HEK293T (cell line): ENCODE results near the gene NID1.

ENCODE experiments used
- CTCF ChIA-PET: fragments of 350-600 bp; formaldehyde crosslinking; extraction: SDS; loops from one replicate; lab custom pipeline; 2021; ENCODE audit warnings: antibody characterized with exemption, inconsistent platforms; lab: Yijun Ruan, JAX
- POLR2A ChIA-PET: fragments of 350-600 bp; formaldehyde crosslinking; extraction: SDS; loops from one replicate; lab custom pipeline; 2020; ENCODE audit warnings: antibody characterized with exemption, inconsistent platforms; lab: Yijun Ruan, JAX
- DNase-seq: peaks from one replicate; pipeline ENCODE4 v3.0.0; 2012; ENCODE audit warnings: mixed read lengths; ENCODE audit errors: extremely low spot score
- ARNT ChIP-seq: fragments of 450-650 bp; IDR thresholded peaks from 2 replicates; pipeline ENCODE4 v1.6.1; 2017; ENCODE audit warnings: mild to moderate bottlenecking
- BHLHE40 ChIP-seq: fragments of 450-650 bp; IDR thresholded peaks from 2 replicates; pipeline ENCODE4 v1.6.1; 2016; ENCODE audit warnings: mild to moderate bottlenecking, moderate library complexity, borderline replicate concordance
- CTBP1 ChIP-seq: fragments of 450-650 bp; IDR thresholded peaks from 2 replicates; pipeline ENCODE4 v1.6.1; 2016; ENCODE audit warnings: borderline replicate concordance
- ELF4 ChIP-seq: fragments of 450-650 bp; IDR thresholded peaks from 2 replicates; pipeline ENCODE4 v1.6.1; 2017; ENCODE audit warnings: antibody characterized with exemption
- FOXA1 ChIP-seq: fragments of 450-650 bp; IDR thresholded peaks from 2 replicates; pipeline ENCODE4 v1.6.1; 2016; ENCODE audit warnings: mild to moderate bottlenecking
- FOXK2 ChIP-seq: fragments of 450-650 bp; IDR thresholded peaks from 2 replicates; pipeline ENCODE4 v1.6.1; 2016; ENCODE audit warnings: mild to moderate bottlenecking
- FOXM1 ChIP-seq: fragments of 450-650 bp; IDR thresholded peaks from 2 replicates; pipeline ENCODE4 v1.6.1; 2017; ENCODE audit warnings: mild to moderate bottlenecking, borderline replicate concordance
- HDGF ChIP-seq: fragments of 450-650 bp; IDR thresholded peaks from 2 replicates; pipeline ENCODE4 v1.6.1; 2017; ENCODE audit warnings: antibody characterized with exemption, borderline replicate concordance
- L3MBTL2 ChIP-seq: fragments of 450-650 bp; conservative IDR thresholded peaks from 2 replicates; pipeline ENCODE4 v1.6.1; 2016; ENCODE audit warnings: mild to moderate bottlenecking
- LEF1 ChIP-seq: fragments of 450-650 bp; IDR thresholded peaks from 2 replicates; pipeline ENCODE4 v1.6.1; 2017; ENCODE audit warnings: mild to moderate bottlenecking, borderline replicate concordance
- NFRKB ChIP-seq: fragments of 450-650 bp; IDR thresholded peaks from 2 replicates; pipeline ENCODE4 v1.6.1; 2016; ENCODE audit warnings: mild to moderate bottlenecking, moderate library complexity
- SP1 ChIP-seq: fragments of 450-650 bp; IDR thresholded peaks from 2 replicates; pipeline ENCODE4 v1.6.1; 2017
- SUZ12 ChIP-seq: fragments of 450-650 bp; IDR thresholded peaks from 2 replicates; pipeline ENCODE4 v1.6.1; 2016; ENCODE audit warnings: mild to moderate bottlenecking
- TARDBP ChIP-seq: fragments of 450-650 bp; IDR thresholded peaks from 2 replicates; pipeline ENCODE4 v1.6.1; 2016
- ZNF384 ChIP-seq: fragments of 450-650 bp; IDR thresholded peaks from 2 replicates; pipeline ENCODE4 v1.6.1; 2016
- TF ChIP-seq, protein P1 (sequence below): fragments of 450-650 bp; IDR thresholded peaks from 2 replicates; pipeline ENCODE4 v1.6.1; 2016

NID1 gene

DNA sequence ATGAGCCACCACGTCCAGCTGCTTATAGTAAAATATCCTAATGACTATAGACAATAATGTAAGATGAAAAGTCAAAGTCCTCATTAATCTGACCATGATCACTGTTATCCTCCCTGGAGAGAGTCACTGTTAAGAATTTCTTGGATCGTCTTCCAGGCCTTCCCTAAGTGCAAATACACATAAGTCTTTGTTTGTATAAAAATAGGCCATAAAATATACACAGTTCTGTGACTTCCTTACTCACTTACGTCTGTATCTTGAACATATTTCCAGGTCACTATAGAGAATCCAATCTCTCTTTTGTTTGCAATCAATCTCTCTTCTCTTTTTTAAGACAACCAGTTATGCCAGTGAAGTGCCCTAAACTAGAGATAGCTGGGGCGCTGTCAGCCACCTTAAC lies 109.1 kb downstream of the NID1 start:
- ChIA-PET POLR2A (no interaction called here), CTCF (interaction anchor here (1.1 kb wide), 1 partner anchor 16 kb away, joined by 3 read pairs; no protein-coding TSS in a partner anchor)
- DNase-seq, result no peak
- TF ChIP-seq FOXA1, result no peak
- TF ChIP-seq ZNF384, result no peak
- TF ChIP-seq HDGF, result no peak
- TF ChIP-seq FOXM1, result no peak
- TF ChIP-seq SUZ12, result no peak

DNA sequence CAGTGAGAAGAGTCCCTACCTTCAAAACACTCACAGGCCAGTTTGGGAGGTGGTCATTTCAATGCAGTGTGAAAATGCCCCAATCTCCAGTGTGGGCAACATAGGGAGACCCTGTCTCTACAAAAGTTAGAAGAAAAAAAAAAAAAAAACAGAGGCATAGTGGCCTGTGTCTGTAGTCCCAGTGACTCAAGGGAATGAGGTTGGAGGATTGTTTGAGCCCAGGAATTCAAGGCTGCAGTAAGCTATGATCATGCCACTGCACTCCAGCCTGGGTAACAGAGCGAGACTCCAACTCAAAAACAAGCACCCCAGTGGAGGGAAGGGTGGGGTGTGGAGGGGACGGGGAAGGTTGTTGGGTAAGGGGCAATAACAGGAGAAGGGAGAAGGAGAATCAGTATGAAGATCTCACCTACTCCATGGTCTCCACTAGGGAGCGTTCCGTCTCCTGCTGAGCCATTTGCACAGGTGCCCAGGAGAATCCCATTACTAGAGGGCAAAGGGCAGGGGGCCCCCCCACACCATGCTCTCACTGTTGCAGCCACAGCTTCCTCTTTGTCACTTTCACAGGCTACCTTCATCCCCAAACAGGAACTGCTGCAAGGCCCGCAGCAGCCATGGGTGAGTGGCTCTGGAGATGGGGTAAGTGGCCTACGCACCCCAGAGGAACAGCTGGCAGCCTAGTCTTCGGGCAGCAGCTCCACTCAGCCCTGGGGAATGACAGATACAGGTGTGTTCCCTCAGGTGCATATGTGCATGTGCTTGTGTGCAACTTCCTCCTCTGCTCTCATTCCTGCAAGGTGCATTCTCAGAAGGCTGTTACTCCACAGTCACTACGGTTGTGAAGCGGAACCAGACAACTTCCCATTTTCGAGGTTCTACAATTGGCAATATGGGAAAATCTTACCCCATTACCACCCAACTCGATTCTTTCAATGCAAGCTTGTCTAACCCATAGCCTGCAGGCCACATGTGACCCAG lies 110.3 kb downstream of the NID1 start:
- POLR2A ChIA-PET, result interaction anchor here (1.2 kb wide), 1 partner anchor 17 kb away, joined by 3 read pairs; no protein-coding TSS in a partner anchor
- DNase-seq, result no peak

DNA sequence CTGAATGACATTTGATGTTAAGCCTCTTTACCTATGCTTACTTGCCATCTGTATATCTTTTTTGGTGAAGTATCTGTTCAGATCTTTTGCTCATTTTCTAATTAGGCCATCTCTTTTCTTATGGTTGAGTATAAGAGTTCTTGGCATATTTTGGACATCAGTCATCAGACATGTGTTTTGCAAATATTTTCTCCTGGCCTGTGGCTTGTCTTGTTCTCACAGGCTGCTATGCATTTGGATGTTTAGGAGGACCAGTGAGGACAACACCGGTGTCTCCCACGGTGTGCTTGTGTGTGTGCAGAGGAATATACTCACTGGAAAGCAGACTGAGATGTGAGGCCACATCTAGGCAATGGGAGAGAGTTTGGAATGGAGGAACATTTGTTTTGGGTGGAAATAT lies 111.1 kb downstream of the NID1 start:
- ChIA-PET CTCF (no interaction called here), POLR2A (interaction anchor here (1.2 kb wide), 1 partner anchor 18 kb away, joined by 3 read pairs; no protein-coding TSS in a partner anchor)
- TF ChIP-seq HDGF (no peak), NFRKB (no peak), L3MBTL2 (no peak), ARNT (no peak), BHLHE40 (no peak), TARDBP (no peak), FOXM1 (no peak), CTBP1 (no peak), SUZ12 (no peak), ZNF384 (no peak), LEF1 (no peak), FOXK2 (no peak), ELF4 (no peak)
- TF ChIP-seq, protein P1, sequence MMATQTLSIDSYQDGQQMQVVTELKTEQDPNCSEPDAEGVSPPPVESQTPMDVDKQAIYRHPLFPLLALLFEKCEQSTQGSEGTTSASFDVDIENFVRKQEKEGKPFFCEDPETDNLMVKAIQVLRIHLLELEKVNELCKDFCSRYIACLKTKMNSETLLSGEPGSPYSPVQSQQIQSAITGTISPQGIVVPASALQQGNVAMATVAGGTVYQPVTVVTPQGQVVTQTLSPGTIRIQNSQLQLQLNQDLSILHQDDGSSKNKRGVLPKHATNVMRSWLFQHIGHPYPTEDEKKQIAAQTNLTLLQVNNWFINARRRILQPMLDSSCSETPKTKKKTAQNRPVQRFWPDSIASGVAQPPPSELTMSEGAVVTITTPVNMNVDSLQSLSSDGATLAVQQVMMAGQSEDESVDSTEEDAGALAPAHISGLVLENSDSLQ, result no peak
- DNase-seq, result no peak

More for the DNA sequence above, 110.3 kb downstream of the NID1 start:
- TF ChIP-seq FOXA1, result no peak
- no peak for TF ChIP-seq BHLHE40
- no peak for TF ChIP-seq ARNT
- TF ChIP-seq TARDBP, result no peak
- no peak for TF ChIP-seq SP1
- no peak for TF ChIP-seq SUZ12
- TF ChIP-seq L3MBTL2, result no peak
- TF ChIP-seq CTBP1, result no peak
- TF ChIP-seq ELF4, result no peak
- no peak for TF ChIP-seq LEF1
- TF ChIP-seq ZNF384, result no peak
- TF ChIP-seq HDGF, result no peak
- TF ChIP-seq FOXM1, result no peak
- TF ChIP-seq, protein P1, result no peak
- TF ChIP-seq FOXK2, result no peak
- CTCF ChIA-PET, result interaction anchor here (1.1 kb wide), 1 partner anchor 17 kb away, joined by 3 read pairs; no protein-coding TSS in a partner anchor

DNA sequence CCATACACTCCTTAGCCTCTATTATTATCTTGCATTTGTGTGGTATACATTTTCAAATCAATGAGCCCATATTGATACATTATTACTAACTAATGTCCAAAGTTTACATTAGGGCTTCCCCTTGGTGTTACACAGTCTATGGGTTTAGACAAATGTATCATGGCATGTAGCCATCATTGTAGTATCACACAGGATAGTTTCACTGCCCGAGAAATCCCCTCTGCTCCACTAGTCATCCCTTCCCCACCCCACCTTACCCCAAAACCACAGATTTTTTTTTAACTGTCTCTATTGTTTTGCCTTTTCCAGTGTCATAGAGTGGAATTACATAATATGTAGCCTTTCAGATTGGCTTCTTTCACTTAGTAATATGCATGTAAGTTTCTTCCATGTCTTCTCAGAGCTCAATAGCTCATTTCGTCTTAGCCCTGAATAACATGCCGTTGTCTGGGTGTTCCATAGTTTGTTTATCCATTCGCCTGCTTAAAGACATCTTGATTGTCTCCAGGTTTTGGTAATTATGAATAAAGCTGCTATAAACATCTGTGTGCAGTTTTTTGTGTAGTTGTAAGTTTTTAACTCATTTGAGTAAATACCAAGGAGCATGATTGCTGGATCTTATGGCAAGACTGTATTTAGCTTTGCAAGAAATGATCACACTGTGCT lies 111.8 kb downstream of the NID1 start:
- ChIA-PET CTCF (no interaction called here), POLR2A (no interaction called here)
- TF ChIP-seq NFRKB, result no peak
- no peak for TF ChIP-seq ARNT
- no peak for TF ChIP-seq ELF4
- TF ChIP-seq, protein P1, result no peak
- no peak for TF ChIP-seq SP1
- no peak for TF ChIP-seq SUZ12
- no peak for TF ChIP-seq LEF1
- TF ChIP-seq CTBP1, result no peak
- TF ChIP-seq TARDBP, result no peak
- TF ChIP-seq ZNF384, result no peak
- no peak for TF ChIP-seq HDGF
- TF ChIP-seq L3MBTL2, result no peak
- TF ChIP-seq FOXA1, result no peak
- DNase-seq, result no peak

DNA sequence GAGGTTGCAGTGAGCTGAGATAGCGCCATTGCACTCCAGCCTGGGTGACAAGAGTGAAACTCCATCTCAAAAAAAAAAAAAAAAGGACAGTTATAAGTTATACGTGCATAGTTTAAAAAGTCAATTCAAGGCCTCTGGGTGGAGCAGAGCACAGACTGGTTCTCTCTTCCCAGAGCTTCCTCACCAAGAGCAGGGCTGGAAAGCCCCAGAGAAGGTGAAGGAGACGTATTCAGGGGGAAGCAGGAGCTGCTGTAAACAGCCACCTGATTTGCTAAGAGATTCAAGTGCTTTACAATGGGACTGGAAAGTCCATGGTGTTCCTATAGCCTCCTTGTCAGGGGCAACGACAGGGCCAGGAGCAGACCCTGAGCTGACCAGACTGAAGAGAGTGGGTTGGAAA lies 113.2 kb downstream of the NID1 start:
- ChIA-PET POLR2A (no interaction called here), CTCF (interaction anchor here (0.7 to 2.8 kb wide), 3 partner anchors 20 to 170 kb away, joined by 3 to 10 read pairs (median 3); no protein-coding TSS in a partner anchor)
- TF ChIP-seq NFRKB, result no peak
- no peak for TF ChIP-seq CTBP1
- TF ChIP-seq FOXK2, result no peak
- no peak for TF ChIP-seq LEF1
- TF ChIP-seq L3MBTL2, result no peak
- no peak for TF ChIP-seq TARDBP
- TF ChIP-seq FOXM1, result no peak
- no peak for TF ChIP-seq HDGF
- TF ChIP-seq ZNF384, result no peak
- TF ChIP-seq SUZ12, result no peak
- no peak for TF ChIP-seq SP1
- no peak for TF ChIP-seq ELF4
- no peak for TF ChIP-seq FOXA1
- no peak for TF ChIP-seq BHLHE40
- TF ChIP-seq ARNT, result no peak
- TF ChIP-seq, protein P1, result no peak
- no peak for DNase-seq
